SU-DHL-6 (cell line): ENCODE measurements around the gene NDUFS2.
A peak's percentile ranks its signal among the peaks of the same experiment; 100 is the strongest.

ENCODE experiments used
- H2AFZ ChIP-seq: fragments of 200-600 bp; sonication (generic); 2 replicates; pipeline ENCODE4 v1.6.1; 2014; ENCODE audit warnings: low read depth, mild to moderate bottlenecking, moderate library complexity, mixed read lengths, antibody characterized with exemption, low read length; ENCODE audit not compliant: severe bottlenecking
- H3F3A ChIP-seq: fragments of 200-600 bp; shearing (Covaris generic); 2 replicates; pipeline ENCODE4 v1.6.0; 2016; ENCODE audit warnings: antibody characterized with exemption, mild to moderate bottlenecking; ENCODE audit not compliant: insufficient read depth
- H3K27ac ChIP-seq: fragments of 200-600 bp; sonication (generic); 2 replicates; pipeline ENCODE4 v1.5.1; 2016; ENCODE audit warnings: low read depth, mild to moderate bottlenecking, low read length, moderate library complexity, mixed read lengths
- H3K27me3 ChIP-seq: fragments of 200-600 bp; sonication (generic), shearing (Covaris generic); 2 replicates; pipeline ENCODE4 v1.6.0; 2014; ENCODE audit warnings: mild to moderate bottlenecking, low read length
- H3K36me3 ChIP-seq: fragments of 200-600 bp; sonication (generic); 2 replicates; pipeline ENCODE4 v1.6.1; 2014; ENCODE audit warnings: mild to moderate bottlenecking, low read length, mixed read lengths
- H3K4me2 ChIP-seq: fragments of 300-600, 200-600 bp; shearing (Covaris generic), sonication (generic); 2 replicates; pipeline ENCODE4 v1.6.0; 2014; ENCODE audit warnings: low read length, low read depth, mild to moderate bottlenecking; ENCODE audit not compliant: poor library complexity, severe bottlenecking
- H3K4me3 ChIP-seq: fragments of 200-600 bp; sonication (generic); 2 replicates; pipeline ENCODE4 v1.5.1; 2014; ENCODE audit warnings: antibody characterized with exemption, low read length, mild to moderate bottlenecking, mixed read lengths; ENCODE audit not compliant: insufficient read depth, poor library complexity, severe bottlenecking
- H3K79me2 ChIP-seq: fragments of 200-600 bp; sonication (generic); 2 replicates; pipeline ENCODE4 v1.6.1; 2014; ENCODE audit warnings: mild to moderate bottlenecking, low read length, moderate library complexity; ENCODE audit not compliant: insufficient read depth
- H3K9ac ChIP-seq: fragments of 200-600 bp; sonication (generic); 2 replicates; pipeline ENCODE4 v1.7.0; 2014; ENCODE audit warnings: mild to moderate bottlenecking, low read length
- H3K9me2 ChIP-seq: fragments of 200-600 bp; sonication (generic); replicated peaks from 2 replicates; pipeline ENCODE4 v1.6.1; 2014; ENCODE audit warnings: low read length; ENCODE audit not compliant: insufficient read depth
- H3K9me3 ChIP-seq: fragments of 200-600 bp; sonication (generic); 2 replicates; pipeline ENCODE4 v1.6.1; 2014; ENCODE audit warnings: low read length, mixed read lengths; ENCODE audit not compliant: insufficient read depth
- H4K20me1 ChIP-seq: fragments of 200-600 bp; sonication (generic); 2 replicates; pipeline ENCODE4 v1.6.1; 2014; ENCODE audit warnings: low read depth, mild to moderate bottlenecking, antibody characterized with exemption, low read length, moderate library complexity, mixed read lengths
- EZH2phosphoT487 ChIP-seq: fragments of 200-600 bp; sonication (generic), shearing (Covaris generic); conservative IDR thresholded peaks from 2 replicates; pipeline ENCODE4 v1.6.1; 2018; ENCODE audit warnings: mild to moderate bottlenecking, antibody characterized with exemption, low read length, moderate library complexity, mixed read lengths
- TF ChIP-seq, protein P1 (sequence below): fragments of 200-600 bp; sonication (generic); IDR thresholded peaks from one replicate; pipeline ENCODE4 v1.5.1; 2017; ENCODE audit warnings: antibody characterized with exemption, mild to moderate bottlenecking, low read length, moderate library complexity; ENCODE audit not compliant: insufficient read depth, poor library complexity, severe bottlenecking

Gene NDUFS2

DNA sequence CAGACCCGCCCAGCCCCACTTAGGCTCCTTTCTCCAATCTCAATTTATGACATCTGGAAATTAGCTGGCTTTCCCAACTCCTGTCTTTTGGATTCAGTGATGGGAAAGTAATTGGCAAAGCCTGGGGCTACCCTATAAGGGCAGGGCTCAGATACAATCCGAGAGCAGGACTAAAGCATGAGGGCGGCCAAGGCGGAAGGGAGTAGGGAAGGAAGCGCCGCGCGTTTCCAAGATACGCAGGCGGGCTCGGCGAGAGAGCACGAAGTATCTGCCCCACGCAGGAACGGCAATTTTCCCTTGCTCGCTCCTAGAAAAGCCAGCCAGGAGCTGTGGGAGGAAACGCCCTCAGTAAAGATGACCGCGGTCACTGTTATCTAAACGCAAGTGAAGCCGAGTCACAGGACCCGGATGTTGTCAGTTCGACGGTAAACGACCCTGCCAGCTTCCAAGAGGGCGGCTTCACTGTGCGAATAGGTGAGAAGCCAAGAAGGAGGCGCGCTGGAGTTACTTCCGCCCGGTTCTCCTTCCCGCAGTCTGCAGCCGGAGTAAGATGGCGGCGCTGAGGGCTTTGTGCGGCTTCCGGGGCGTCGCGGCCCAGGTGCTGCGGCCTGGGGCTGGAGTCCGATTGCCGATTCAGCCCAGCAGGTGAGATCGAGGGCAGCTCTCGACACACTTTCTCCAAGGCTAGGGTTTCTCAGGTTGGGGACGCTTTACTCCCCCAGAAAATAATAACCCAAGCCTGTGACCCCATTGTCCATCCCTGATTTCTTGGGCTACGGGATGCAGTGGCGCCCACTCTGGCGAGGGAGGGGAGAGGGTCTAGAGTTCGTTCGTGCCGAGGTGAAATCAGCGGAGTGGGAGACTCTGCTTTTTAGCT is at the start of gene NDUFS2:
Gene NDUFS2 (plus strand): TSS at position 532 of the 877 bp plus-strand sequence. CDS start 19 bp downstream, at position 551.
- Histone ChIP-seq H3F3A (no peaks in the 10 kb centered on the region), H3K36me3 (no peaks in the 10 kb centered on the region), H3K9ac (peak within 1 kb of the TSS; percentile 75), H3K4me2 (peak within 1 kb of the TSS; percentile 77), H3K4me3 (peak within 1 kb of the TSS; percentile 71), H3K27me3 (no peaks in the 10 kb centered on the region), H3K27ac (peak within 1 kb of the TSS; percentile 48), H3K79me2 (peaks cover 10% of the 10 kb centered on the region), H3K9me2 (no peaks in the 10 kb centered on the region), H4K20me1 (no peaks in the 10 kb centered on the region), H3K9me3 (no peaks in the 10 kb centered on the region), H2AFZ (peak within 1 kb of the TSS; percentile 93)
- TF ChIP-seq, protein P1, sequence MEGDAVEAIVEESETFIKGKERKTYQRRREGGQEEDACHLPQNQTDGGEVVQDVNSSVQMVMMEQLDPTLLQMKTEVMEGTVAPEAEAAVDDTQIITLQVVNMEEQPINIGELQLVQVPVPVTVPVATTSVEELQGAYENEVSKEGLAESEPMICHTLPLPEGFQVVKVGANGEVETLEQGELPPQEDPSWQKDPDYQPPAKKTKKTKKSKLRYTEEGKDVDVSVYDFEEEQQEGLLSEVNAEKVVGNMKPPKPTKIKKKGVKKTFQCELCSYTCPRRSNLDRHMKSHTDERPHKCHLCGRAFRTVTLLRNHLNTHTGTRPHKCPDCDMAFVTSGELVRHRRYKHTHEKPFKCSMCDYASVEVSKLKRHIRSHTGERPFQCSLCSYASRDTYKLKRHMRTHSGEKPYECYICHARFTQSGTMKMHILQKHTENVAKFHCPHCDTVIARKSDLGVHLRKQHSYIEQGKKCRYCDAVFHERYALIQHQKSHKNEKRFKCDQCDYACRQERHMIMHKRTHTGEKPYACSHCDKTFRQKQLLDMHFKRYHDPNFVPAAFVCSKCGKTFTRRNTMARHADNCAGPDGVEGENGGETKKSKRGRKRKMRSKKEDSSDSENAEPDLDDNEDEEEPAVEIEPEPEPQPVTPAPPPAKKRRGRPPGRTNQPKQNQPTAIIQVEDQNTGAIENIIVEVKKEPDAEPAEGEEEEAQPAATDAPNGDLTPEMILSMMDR, result peak; percentile 18
- no peak for TF ChIP-seq EZH2phosphoT487

DNA sequence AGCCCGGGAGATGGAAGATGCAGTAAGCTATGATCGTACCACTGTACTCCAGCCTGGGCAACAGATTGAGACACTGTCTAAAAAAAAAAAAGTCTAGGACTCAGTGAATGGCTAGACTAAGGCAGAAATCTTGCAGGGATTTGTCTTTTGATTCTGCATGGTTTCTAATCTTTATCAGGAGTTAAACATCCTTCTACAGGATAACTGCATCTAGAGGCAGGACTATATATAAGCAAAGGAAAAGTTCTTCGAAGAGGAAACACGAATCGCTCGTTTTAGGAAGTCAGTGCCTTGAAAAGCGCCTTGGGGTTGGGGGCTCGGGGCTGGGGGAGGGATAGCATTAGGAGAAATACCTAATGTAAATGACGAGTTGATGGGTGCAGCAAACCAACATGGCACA is 49.0 kb upstream of the NDUFS2 start:
- peak overlapping the region; percentile 77 for H3K4me3 ChIP-seq
- peaks cover 5% of the 10 kb centered on the region for H3F3A ChIP-seq
- no peaks in the 10 kb centered on the region for H3K9me3 ChIP-seq
- H3K9me2 ChIP-seq, result no peaks in the 10 kb centered on the region
- no peaks in the 10 kb centered on the region for H3K27me3 ChIP-seq
- peak overlapping the region; percentile 70 for H3K9ac ChIP-seq
- peaks cover 4% of the 10 kb centered on the region; the same call in 1 of the 2 replicates for H3K79me2 ChIP-seq
- H4K20me1 ChIP-seq, result no peaks in the 10 kb centered on the region
- no peaks in the 10 kb centered on the region for H3K36me3 ChIP-seq
- no peak for TF ChIP-seq EZH2phosphoT487
- TF ChIP-seq, protein P1, result no peak
- peak overlapping the region; percentile 89 for H3K4me2 ChIP-seq
- peak overlapping the region; percentile 69 for H2AFZ ChIP-seq
- peak overlapping the region; percentile 85 for H3K27ac ChIP-seq

DNA sequence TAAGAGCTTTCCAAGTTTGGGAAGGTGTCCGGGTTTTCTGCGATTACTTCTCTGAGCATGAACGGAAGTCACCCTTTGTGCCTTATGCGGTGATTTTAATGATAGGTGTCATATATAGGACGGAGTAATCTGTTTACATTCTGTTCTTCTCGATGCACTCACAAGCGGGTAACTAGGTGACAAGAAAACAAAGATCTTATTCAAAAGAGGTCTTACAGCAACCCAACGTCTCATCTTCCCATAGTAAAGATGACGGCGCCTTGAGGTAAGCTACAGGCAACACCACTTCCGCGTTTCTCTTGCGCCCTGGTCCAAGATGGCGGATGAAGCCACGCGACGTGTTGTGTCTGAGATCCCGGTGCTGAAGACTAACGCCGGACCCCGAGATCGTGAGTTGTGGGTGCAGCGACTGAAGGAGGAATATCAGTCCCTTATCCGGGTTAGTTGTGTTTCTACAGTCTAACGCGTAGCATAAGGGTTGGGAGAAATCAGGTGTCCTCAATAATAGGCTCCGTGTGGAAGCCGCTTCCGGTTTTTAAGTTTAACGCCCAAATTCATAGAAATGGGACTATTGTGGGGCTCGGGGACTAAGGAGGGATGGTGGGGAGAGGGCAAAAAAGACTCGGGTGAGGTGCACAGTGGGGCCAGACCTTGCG is 48.4 kb upstream of the NDUFS2 start, which contains the start of gene UFC1:
Gene UFC1 (plus strand): TSS at position 297 of the 656 bp plus-strand sequence. CDS start 20 bp downstream, at position 317.
- peaks cover 10% of the 10 kb centered on the region for H3F3A ChIP-seq
- H3K9me3 ChIP-seq, result no peaks in the 10 kb centered on the region
- H3K9me2 ChIP-seq, result no peaks in the 10 kb centered on the region
- TF ChIP-seq, protein P1, result no peak
- TF ChIP-seq EZH2phosphoT487, result no peak
- H3K4me3 ChIP-seq, result peak within 1 kb of the TSS; percentile 77
- H3K36me3 ChIP-seq, result no peaks in the 10 kb centered on the region
- peak within 1 kb of the TSS; percentile 70 for H3K9ac ChIP-seq
- H3K27me3 ChIP-seq, result no peaks in the 10 kb centered on the region
- H3K79me2 ChIP-seq, result peaks cover 4% of the 10 kb centered on the region; the same call in 1 of the 2 replicates
- H4K20me1 ChIP-seq, result no peaks in the 10 kb centered on the region
- peak within 1 kb of the TSS; percentile 89 for H3K4me2 ChIP-seq
- peak within 1 kb of the TSS; percentile 69 for H2AFZ ChIP-seq
- H3K27ac ChIP-seq, result peak within 1 kb of the TSS; percentile 85
